Peyer's patch (tissue), 4 donors: Measurements from ENCODE around the gene LCN2. TPM values are rescaled to one million over a fixed set of nuclear protein-coding genes. Genes with fewer than 3 reads are reported as not detected.
"Not testable (repeated sequence)": the region's sequence is repeated elsewhere in the genome, so short reads cannot be mapped to it uniquely, and the experiment has no call there.

Source experiments
- DNase-seq, 3 donors: peaks; one replicate each; pipeline ENCODE4 v3.0.0-alpha.2; 2017 to 2019
- H3K27ac ChIP-seq, 4 donors: fragments of 200-600 bp; sonication (generic); one replicate each; pipeline ENCODE4 v1.5.1; 2016 to 2019
- H3K27me3 ChIP-seq, 2 donors: fragments of 200-600 bp; sonication (generic); one replicate each; pipeline ENCODE4 v1.5.1; 2019
- H3K36me3 ChIP-seq, 3 donors: fragments of 200-600 bp; sonication (generic); one replicate each; pipeline ENCODE4 v1.5.1; 2016 to 2019
- H3K4me1 ChIP-seq, 4 donors: fragments of 200-600 bp; sonication (generic); one replicate each; pipeline ENCODE4 v1.5.1; 2016 to 2019
- H3K4me3 ChIP-seq, 4 donors: fragments of 200-600 bp; sonication (generic); 1 replicate in 3 of 4; 2 replicates in 1 of 4; pipeline ENCODE4 v1.5.1; 2016 to 2019; ENCODE audit warnings: mild to moderate bottlenecking in 1 of 4
- H3K9me3 ChIP-seq, 4 donors: fragments of 200-600 bp; sonication (generic); one replicate each; pipeline ENCODE4 v1.5.1; 2016 to 2019; ENCODE audit warnings: mild to moderate bottlenecking in 1 of 4
- CTCF ChIP-seq, 6 experiments: fragments of 450-650 bp in 4 of 6; fragments of 200-600 bp in 2 of 6; sonication (generic) in 1 of 6; IDR thresholded peaks; one replicate each; pipeline ENCODE4 v1.5.1; 2017 to 2019; ENCODE audit warnings: antibody characterized with exemption in 6 of 6, mild to moderate bottlenecking in 3 of 6, moderate library complexity in 1 of 6
- POLR2A ChIP-seq, 2 donors: fragments of 450-650 bp; IDR thresholded peaks; one replicate each; pipeline ENCODE4 v1.5.1; 2017; ENCODE audit warnings: antibody characterized with exemption in 2 of 2, mild to moderate bottlenecking in 2 of 2, moderate library complexity in 2 of 2
- total RNA-seq, 4 donors: library from RNA; depleted of rRNA; stranded (reverse); fragments of >200 nt; gene quantifications; one replicate each; pipeline ENCODE4 v1.1.0, GENCODE V29; 2016

Gene LCN2
- total RNA-seq, 4 donors from 2014 or later: 1.9 to 191 (median 37.1) TPM

DNA sequence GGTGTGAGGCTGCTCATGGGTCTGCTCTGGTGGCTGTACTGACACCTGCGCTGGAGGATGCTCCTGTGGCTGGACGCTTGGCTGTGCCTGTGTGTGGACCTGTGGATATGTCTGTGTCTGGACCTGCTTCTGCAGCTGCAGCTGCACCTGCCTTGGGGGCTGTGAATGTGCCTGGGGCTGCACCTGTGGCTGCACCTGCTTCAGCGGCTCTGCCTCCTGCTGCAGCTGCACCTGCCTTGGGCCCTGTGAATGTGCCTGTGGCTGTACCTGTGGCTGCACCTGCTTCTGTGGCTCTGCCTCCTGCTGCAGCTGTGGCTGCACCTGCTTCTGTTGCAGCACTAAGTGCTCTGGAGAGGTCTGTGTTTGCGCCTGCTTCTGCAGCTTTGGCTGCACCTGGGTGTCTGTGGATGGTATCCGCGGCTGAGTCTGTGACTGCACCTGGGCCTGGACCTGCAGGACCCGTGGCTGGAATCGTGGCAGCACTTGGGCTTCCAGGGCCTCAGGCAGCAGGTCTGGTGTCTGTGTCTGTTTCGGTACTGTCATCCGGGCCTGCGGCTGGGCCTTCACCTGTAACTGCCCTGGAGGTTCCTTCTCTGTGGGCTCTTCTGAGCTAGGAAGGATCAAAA is 29.7 kb downstream of the LCN2 start:
- H3K27me3 ChIP-seq: no peaks in the 10 kb centered on the region
- H3K4me1 ChIP-seq: no peaks in the 10 kb centered on the region
- H3K4me3 ChIP-seq: no peak overlapping the region
- H3K27ac ChIP-seq: no peak overlapping the region
- peaks cover 0 to 85% (median 0%) of the 10 kb centered on the region in 3 donors for H3K36me3 ChIP-seq
- no peak for TF ChIP-seq POLR2A (IDR thresholded peaks at IDR 0.05)
- TF ChIP-seq CTCF (IDR thresholded peaks at IDR 0.05): no peak
- DNase-seq: no peak
- H3K9me3 ChIP-seq: no peaks in the 10 kb centered on the region

DNA sequence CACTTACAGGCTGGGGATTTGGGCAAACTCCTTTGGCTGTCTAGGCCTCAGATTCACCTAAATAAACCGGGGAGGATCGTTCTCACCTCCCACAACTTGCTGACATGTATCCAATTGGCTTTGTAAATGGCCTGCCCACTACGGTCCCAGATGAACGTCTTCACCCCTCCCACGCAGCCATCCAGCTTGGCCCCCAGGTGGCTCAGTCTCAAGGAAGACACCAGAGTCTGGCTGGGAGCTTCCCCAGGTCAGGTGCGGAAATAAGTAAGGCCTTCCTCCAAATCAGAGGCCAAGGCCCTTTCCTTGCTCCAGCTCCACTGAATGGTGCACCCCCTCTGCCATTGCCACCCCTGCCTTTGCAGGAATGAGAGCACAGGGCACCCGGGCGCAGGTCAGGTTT is 30.7 kb downstream of the LCN2 start:
- Histone ChIP-seq H3K27me3 (no peaks in the 10 kb centered on the region), H3K9me3 (no peaks in the 10 kb centered on the region), H3K4me1 (no peaks in the 10 kb centered on the region), H3K27ac (no peak overlapping the region), H3K36me3 (peaks cover 0 to 86% (median 0%) of the 10 kb centered on the region in 3 donors), H3K4me3 (no peak overlapping the region)
- TF ChIP-seq POLR2A (IDR thresholded peaks at IDR 0.05): no peak
- TF ChIP-seq CTCF (IDR thresholded peaks at IDR 0.05): no peak
- no peak for DNase-seq

DNA sequence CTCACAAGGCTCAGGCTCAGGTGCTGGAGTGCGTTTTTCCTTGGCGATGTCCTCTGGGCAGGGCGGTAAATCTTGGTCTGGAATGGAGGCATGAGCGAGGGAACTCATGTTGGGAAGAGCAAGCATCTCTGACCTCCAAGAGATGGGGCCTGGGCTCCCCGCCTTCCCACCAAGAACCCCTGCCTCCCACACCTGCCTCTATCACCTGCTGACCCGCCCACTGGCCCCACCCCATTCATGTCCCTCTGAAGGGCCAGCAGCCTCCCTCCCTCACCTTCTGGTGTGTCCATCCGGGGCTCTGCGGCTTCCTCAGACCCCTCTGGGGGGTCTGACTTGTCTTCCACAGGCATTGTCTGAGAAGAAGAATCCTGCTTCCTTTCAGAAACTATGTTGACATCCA is 31.2 kb downstream of the LCN2 start:
- no peaks in the 10 kb centered on the region for H3K4me1 ChIP-seq
- no peak overlapping the region for H3K4me3 ChIP-seq
- TF ChIP-seq POLR2A (IDR thresholded peaks at IDR 0.05) (no peak), CTCF (IDR thresholded peaks at IDR 0.05) (no peak)
- DNase-seq: no peak
- H3K9me3 ChIP-seq: no peaks in the 10 kb centered on the region
- H3K36me3 ChIP-seq: peaks cover 0 to 86% (median 0%) of the 10 kb centered on the region in 3 donors
- no peak overlapping the region for H3K27ac ChIP-seq
- H3K27me3 ChIP-seq: no peaks in the 10 kb centered on the region

- not testable (repeated sequence) for H3K27ac ChIP-seq
- TF ChIP-seq CTCF (IDR thresholded peaks at IDR 0.05): peak in 3 of 6 experiments; percentile 22 to 55 (median 54)
- peaks cover 0 to 83% (median 0%) of the 10 kb centered on the region in 3 donors for H3K36me3 ChIP-seq
Observed at GRCh38 chr9:128181480-128181879, 32.2 kb downstream of the LCN2 start.

DNA sequence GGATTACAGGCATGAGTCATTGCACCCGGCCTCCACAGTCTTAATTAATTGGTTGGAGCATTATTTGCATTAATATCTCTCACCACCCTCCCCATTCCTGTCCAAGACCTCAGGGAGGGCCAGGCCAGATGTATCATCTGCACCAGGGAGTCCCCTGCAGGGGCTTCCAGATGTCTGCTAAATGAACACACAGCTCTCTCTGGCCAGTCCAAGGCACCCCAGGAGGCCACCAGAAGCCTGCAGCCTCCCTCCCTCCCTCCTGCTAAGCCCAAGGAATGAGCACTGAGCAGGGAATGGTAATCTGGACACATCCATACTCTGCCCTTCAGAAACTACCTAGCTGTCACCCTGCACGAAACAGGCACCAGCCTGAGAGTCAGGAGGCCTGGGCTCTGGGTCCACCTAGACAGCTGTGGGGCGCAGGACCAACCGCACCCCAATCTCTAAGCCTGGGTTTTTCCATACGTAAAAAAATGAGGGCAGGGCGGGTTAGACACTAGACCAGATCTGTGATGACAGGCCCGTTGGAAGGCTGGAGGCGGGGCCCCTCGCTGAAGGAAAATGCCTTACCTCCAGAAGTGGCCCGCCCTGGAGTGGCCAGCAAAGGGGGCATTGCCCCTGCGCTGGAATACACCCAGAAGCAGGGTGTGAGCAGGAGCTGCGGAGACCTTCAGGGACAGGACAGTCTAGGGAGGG is 33.8 kb downstream of the LCN2 start:
- peaks cover 0 to 73% (median 0%) of the 10 kb centered on the region in 3 donors for H3K36me3 ChIP-seq

More at GRCh38 chr9:128181480-128181879, 32.2 kb downstream of the LCN2 start:
- not testable (repeated sequence) for H3K9me3 ChIP-seq, H3K27me3 ChIP-seq, H3K4me3 ChIP-seq, H3K4me1 ChIP-seq
- peak in 1 of 3 donors; percentile 63 for DNase-seq

More for the DNA sequence above, 33.8 kb downstream of the LCN2 start:
- Histone ChIP-seq H3K27ac (no peak overlapping the region), H3K9me3 (no peaks in the 10 kb centered on the region), H3K27me3 (no peaks in the 10 kb centered on the region), H3K4me3 (no peak overlapping the region), H3K4me1 (no peaks in the 10 kb centered on the region)
- no peak for TF ChIP-seq CTCF (IDR thresholded peaks at IDR 0.05)
- TF ChIP-seq POLR2A (IDR thresholded peaks at IDR 0.05): no peak
- DNase-seq: no peak
